MM.1S (cell line): ENCODE data around the gene PIH1D1.

Experiments
- CTCF ChIP-seq: fragments of 300-600 bp; sonication (generic); IDR thresholded peaks from 2 replicates; pipeline ENCODE4 v1.5.1; 2016; ENCODE audit warnings: antibody characterized with exemption, low read length, mixed read lengths
- EZH2 ChIP-seq: fragments of 300-600 bp; sonication (generic); optimal IDR thresholded peaks from 2 replicates; pipeline ENCODE3; 2017; ENCODE audit warnings: low read depth, mild to moderate bottlenecking, antibody characterized with exemption, low read length, mixed read lengths
- EZH2phosphoT487 ChIP-seq: fragments of 300-600 bp; sonication (generic); IDR thresholded peaks from 2 replicates; pipeline ENCODE4 v1.6.1; 2018; ENCODE audit warnings: antibody characterized with exemption, low read length

- no peak for TF ChIP-seq CTCF
- TF ChIP-seq EZH2: no peak
- no peak for TF ChIP-seq EZH2phosphoT487
These were observed 28.5 kb upstream of the PIH1D1 start for GRCh38 chr19:49479975-49480628.
